VCaP (cell line): ENCODE results near the gene MTCL1.

Experiments used
- H3K27ac ChIP-seq: fragments of 450-650 bp; 2 replicates; pipeline ENCODE4 v1.5.1; 2017
- CTCF ChIP-seq: fragments of 450-650 bp; conservative IDR thresholded peaks from 2 replicates; pipeline ENCODE4 v1.5.1; 2017; ENCODE audit warnings: mild to moderate bottlenecking, moderate library complexity

The MTCL1 gene

GRCh38 chr18:8851659-8852058 lies 146.3 kb downstream of the MTCL1 start:
- TF ChIP-seq CTCF: no peak
- no peak overlapping the region for H3K27ac ChIP-seq

DNA sequence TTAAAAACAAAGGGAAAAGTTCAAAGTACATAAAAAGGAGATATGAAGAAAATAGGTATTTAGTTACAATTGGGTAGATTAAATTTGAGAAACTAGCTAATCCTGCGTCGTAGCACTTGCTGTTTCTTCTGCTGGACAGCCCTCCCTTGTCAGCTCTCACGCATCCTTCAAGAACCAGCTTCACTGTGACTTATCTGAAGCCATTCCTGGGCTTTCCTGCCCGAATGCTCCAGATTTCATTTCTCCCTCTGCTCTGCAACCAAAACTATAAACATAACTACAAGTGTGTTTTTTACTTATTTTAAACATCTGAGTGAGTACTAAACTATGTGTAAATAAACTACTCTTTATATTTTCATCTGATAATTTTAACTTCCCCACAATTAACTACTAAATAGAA lies 149.2 kb downstream of the MTCL1 start:
- TF ChIP-seq CTCF: no peak
- H3K27ac ChIP-seq: no peak overlapping the region

DNA sequence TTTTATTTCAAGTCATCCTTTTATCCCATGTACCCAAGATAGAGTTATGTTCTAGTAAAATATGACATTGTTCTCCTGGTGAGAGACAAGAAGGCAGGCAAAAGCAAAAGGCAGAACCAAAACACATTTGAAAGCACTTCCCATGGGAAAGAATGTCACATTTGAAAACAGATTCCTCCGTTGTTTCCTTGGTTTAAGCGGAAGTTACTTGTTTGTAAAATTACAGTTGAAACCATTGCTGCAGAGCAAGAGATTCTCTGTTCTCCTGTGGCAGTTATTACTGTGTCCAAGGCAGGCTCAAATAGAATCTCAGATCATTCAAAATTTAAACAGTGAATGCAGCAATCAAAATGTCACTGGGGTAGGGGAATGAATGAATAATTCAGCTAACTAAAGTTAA lies 149.6 kb downstream of the MTCL1 start:
- no peak overlapping the region for H3K27ac ChIP-seq
- no peak for TF ChIP-seq CTCF

DNA sequence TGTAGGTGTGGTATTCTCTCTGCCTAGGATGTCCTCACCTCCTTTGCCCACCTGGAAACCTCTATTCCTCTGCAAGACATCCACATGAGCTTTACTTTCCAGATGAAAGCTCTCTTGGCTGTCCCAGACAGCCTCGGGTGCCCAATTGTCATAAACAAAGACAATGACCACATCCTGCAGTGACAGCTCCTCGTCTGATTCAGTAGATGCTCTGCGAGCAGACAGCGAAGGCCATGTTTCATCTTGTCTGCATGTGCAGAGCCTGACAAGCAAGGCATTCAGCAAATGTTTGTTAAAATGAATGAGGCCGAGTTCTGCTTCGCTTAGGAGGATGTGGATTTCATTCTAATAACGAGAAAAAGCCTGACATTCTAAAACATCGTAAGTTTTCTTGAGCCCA lies 150.9 kb downstream of the MTCL1 start:
- H3K27ac ChIP-seq: no peak overlapping the region
- TF ChIP-seq CTCF: no peak

GRCh38 chr18:8856769-8857393 lies 151.5 kb downstream of the MTCL1 start:
- no peak for TF ChIP-seq CTCF
- no peak overlapping the region for H3K27ac ChIP-seq

GRCh38 chr18:8857806-8858205 lies 152.4 kb downstream of the MTCL1 start:
- no peak for TF ChIP-seq CTCF
- H3K27ac ChIP-seq: no peak overlapping the region

DNA sequence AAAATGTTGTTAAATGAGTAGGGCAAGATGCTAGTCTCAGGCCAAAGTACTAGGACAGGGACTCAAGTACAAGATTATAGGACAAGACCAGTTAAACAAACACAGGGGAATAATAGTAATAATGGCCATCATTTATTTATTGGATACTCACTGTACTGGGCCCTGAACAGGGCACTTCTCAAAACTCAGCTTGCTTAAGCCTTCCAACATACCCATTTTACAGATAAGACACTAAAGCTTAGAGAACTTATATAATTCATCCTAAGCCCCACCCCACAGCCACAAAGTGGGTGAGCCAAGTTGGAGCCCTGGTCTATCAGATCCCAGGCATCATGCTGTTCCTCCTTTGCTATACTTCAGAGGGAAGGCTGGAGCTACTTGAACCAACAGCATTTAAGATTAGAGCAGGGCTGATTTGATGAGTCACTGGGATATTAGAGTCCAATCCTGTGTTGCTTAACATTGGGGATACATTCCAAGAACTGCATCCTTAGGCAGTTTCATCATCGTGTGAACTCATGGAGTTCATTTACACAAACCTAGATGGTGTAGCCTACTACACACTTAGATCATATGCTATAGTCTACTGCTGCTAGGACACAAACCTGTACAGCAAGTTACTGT lies 153.6 kb downstream of the MTCL1 start:
- TF ChIP-seq CTCF: no peak
- H3K27ac ChIP-seq: no peak overlapping the region
